HG03558 (cell line): ENCODE measurements around the gene TEN1.
"Not testable (repeated sequence)": the region's sequence is repeated elsewhere in the genome, so short reads cannot be mapped to it uniquely, and the experiment has no call there.

Source experiments
- ATAC-seq: cut with Tn5 transposase; IDR thresholded peaks from one replicate; pipeline ENCODE4 v1.9.1; 2021; ENCODE audit warnings: moderate number of reproducible peaks; ENCODE audit not compliant: unreplicated experiment; ENCODE audit errors: extremely low read depth

Gene TEN1

GRCh38 chr17:75978938-75979704 is at the start of gene TEN1, which contains the start of gene ACOX1:
TEN1 (plus strand) TSS chr17:75979240; CDS start chr17:75986193, 6,953 bp downstream.
ACOX1 (minus strand) TSS chr17:75979166; CDS start chr17:75979073, 93 bp downstream.
- ATAC-seq: peak; percentile 54

- ATAC-seq: no peak
Measured at GRCh38 chr17:75931062-75931461, 48.0 kb upstream of the TEN1 start.

- no peak for ATAC-seq
Measured at GRCh38 chr17:75932852-75933251, 46.2 kb upstream of the TEN1 start.

GRCh38 chr17:75933808-75934207 is 45.2 kb upstream of the TEN1 start:
- ATAC-seq: no peak

- no peak for ATAC-seq
Measured at GRCh38 chr17:75937652-75938051, 41.4 kb upstream of the TEN1 start.

- ATAC-seq: peak; percentile 85
Measured at GRCh38 chr17:75940727-75941441, 38.2 kb upstream of the TEN1 start, which contains the start of gene FBF1. FBF1 (minus strand) TSS chr17:75941042; CDS start chr17:75938149, 2,893 bp downstream.

- ATAC-seq: no peak
Measured at GRCh38 chr17:75941442-75941819, 37.6 kb upstream of the TEN1 start.

- ATAC-seq: no peak
Measured at GRCh38 chr17:75942473-75942872, 36.6 kb upstream of the TEN1 start.

GRCh38 chr17:75943491-75943890 is 35.5 kb upstream of the TEN1 start:
- ATAC-seq: no peak

- ATAC-seq: no peak
Measured at GRCh38 chr17:75945211-75945610, 33.8 kb upstream of the TEN1 start.

GRCh38 chr17:75950421-75950820 is 28.6 kb upstream of the TEN1 start:
- no peak for ATAC-seq

- ATAC-seq: no peak
Measured at GRCh38 chr17:75950855-75951554, 28.0 kb upstream of the TEN1 start.

- ATAC-seq: no peak
Measured at GRCh38 chr17:75959051-75959838, 19.8 kb upstream of the TEN1 start.

- no peak for ATAC-seq
Measured at GRCh38 chr17:75959839-75960511, 19.1 kb upstream of the TEN1 start.

GRCh38 chr17:75965468-75965867 is 13.6 kb upstream of the TEN1 start:
- no peak for ATAC-seq

- not testable (repeated sequence) for ATAC-seq
Measured at GRCh38 chr17:75969044-75969443, 10.0 kb upstream of the TEN1 start.

GRCh38 chr17:75970011-75970523 is 9.0 kb upstream of the TEN1 start:
- ATAC-seq: no peak

- ATAC-seq: no peak
Measured at GRCh38 chr17:75970626-75971025, 8.4 kb upstream of the TEN1 start.

GRCh38 chr17:75975187-75975586 is 3.9 kb upstream of the TEN1 start:
- ATAC-seq: not testable (repeated sequence)
